Aorta (tissue), 5 donors: ENCODE data around the gene RESF1. TPM values are rescaled to one million over a fixed set of nuclear protein-coding genes. Genes with fewer than 3 reads are reported as not detected.

Experiments used
- ATAC-seq: fragments of 200-7000 bp; cut with Tn5 transposase; one replicate; pipeline ENCODE4 v1.9.1; 2022; ENCODE audit warnings: moderate library complexity; ENCODE audit not compliant: low FRiP score
- DNase-seq, 2 donors: peaks; one replicate each; pipeline ENCODE4 v3.0.0-alpha.2; 2020
- H3K27ac ChIP-seq, 2 donors: one replicate each; pipeline ENCODE4 v1.5.1; 2013; ENCODE audit warnings: low read length in 2 of 2, mild to moderate bottlenecking in 2 of 2, moderate library complexity in 2 of 2, control low read depth in 1 of 2, inconsistent platforms in 1 of 2, low read depth in 1 of 2
- H3K27me3 ChIP-seq, 2 donors: one replicate each; pipeline ENCODE4 v1.6.1; 2013; ENCODE audit warnings: control low read depth in 1 of 2, low read length in 1 of 2, mild to moderate bottlenecking in 1 of 2, moderate library complexity in 1 of 2; ENCODE audit not compliant: insufficient read depth in 2 of 2, control insufficient read depth in 1 of 2
- H3K36me3 ChIP-seq, 2 donors: one replicate each; pipeline ENCODE4 v1.6.1; 2013; ENCODE audit warnings: control low read depth in 1 of 2, low read length in 1 of 2, mild to moderate bottlenecking in 1 of 2; ENCODE audit not compliant: insufficient read depth in 2 of 2, control insufficient read depth in 1 of 2
- H3K4me1 ChIP-seq, 2 donors: one replicate each; pipeline ENCODE4 v1.6.1; 2013; ENCODE audit warnings: low read length in 2 of 2, control low read depth in 1 of 2, mild to moderate bottlenecking in 1 of 2, moderate library complexity in 1 of 2; ENCODE audit not compliant: insufficient read depth in 2 of 2, control insufficient read depth in 1 of 2
- H3K4me3 ChIP-seq, 2 donors: one replicate each; pipeline ENCODE4 v1.5.1; 2013; ENCODE audit warnings: low read length in 2 of 2, control low read depth in 1 of 2, mild to moderate bottlenecking in 1 of 2
- H3K9me3 ChIP-seq: one replicate; pipeline ENCODE4 v1.6.1; 2013; ENCODE audit warnings: mild to moderate bottlenecking, low read length; ENCODE audit not compliant: control insufficient read depth
- WGBS, 2 donors: extraction: QIAGEN DNeasy Blood & Tissue Kit; methylation state at CpG; one replicate each; pipeline ENCODE4 v1.1.7; 2013; 5-methylcytosine and 5-hydroxymethylcytosine counted together
- intact Hi-C, 2 donors: fragments of 100-400 bp; cut with DNase I; formaldehyde crosslinking; loops; one replicate each; pipeline versions ENCODE4 v1.14.2 to v1.15.0; 2022
- long read RNA-seq, 2 donors: library from polyadenylated mRNA; unstranded; transcript quantifications; one replicate each; pipeline ENCODE4 v2.0.0, GENCODE V29; 2020 to 2021
- polyA plus RNA-seq, 2 donors: library from polyadenylated mRNA; stranded (reverse); fragments of 200-250 nt; gene quantifications; one replicate each; pipeline ENCODE4 v1.2.3, GENCODE V29; 2013
- total RNA-seq, 2 donors: library from RNA; stranded (reverse); fragmentation: NEBNext Ultra II Directional; extraction: Animal tissue kit (Norgen Biotek cat#: 25700); gene quantifications; one replicate each; pipeline ENCODE4 v1.2.1, GENCODE V29; 2021
- donor health status: healthy with polysubstance abuse.
- donor health status: Bipolar disorder and iron deficiency.
- donor health status: DM: no; HTN: no; CAD: no.
- donor health status: DM: no; HTN: no; CAD: no.
- donor health status: DM: yes; HTN: yes; CAD: no.

The RESF1 gene
- 10 to 100 TPM; 49.4 to 65.2 TPM for total RNA-seq
- 10 to 100 TPM; 29.9 to 36.2 TPM for polyA plus RNA-seq
- long read RNA-seq, donor 1, partial matches to known transcripts = 20 of 34 reads
- long read RNA-seq, donor 1, other reads (novel, unspliced or antisense) = 13 of 34 reads
- long read RNA-seq, donor 2, full-length matches to known transcripts = 5 of 13 reads
- long read RNA-seq, donor 2, partial matches to known transcripts = 3 of 13 reads
- long read RNA-seq, donor 2, other reads (novel, unspliced or antisense) = 5 of 13 reads

- H3K27me3 ChIP-seq = no peaks in the 10 kb centered on the region
- H3K4me3 ChIP-seq = peak within 1 kb of the TSS; percentile 73 to 86
- 0% methylated on average over 56 to 67 of the region's 67 CpGs for WGBS, 2 donors
- intact Hi-C loops = loop anchor here (2.0 to 10.0 kb wide), 3 partner anchors 224 to 302 kb away; partner anchors contain the start of gene ETFBKMT (in 2 of the 2)
- H3K36me3 ChIP-seq = no peaks in the 10 kb centered on the region
- peak; percentile 94 for DNase-seq
- H3K4me1 ChIP-seq = peaks cover 0 to 4% of the 10 kb centered on the region in 2 donors
- H3K9me3 ChIP-seq = no peaks in the 10 kb centered on the region
- peak; percentile 98 for ATAC-seq
- peak within 1 kb of the TSS; percentile 82 to 84 for H3K27ac ChIP-seq
Observed at GRCh38 chr12:31959161-31959700, at the start of gene RESF1. RESF1 (plus strand) TSS chr12:31959415; CDS start chr12:31980956, 21,541 bp downstream.

GRCh38 chr12:31914927-31915326 is 44.3 kb upstream of the RESF1 start:
- intact Hi-C loops = no loop called here
- no peaks in the 10 kb centered on the region for H3K36me3 ChIP-seq
- 13 to 30% methylated on average over 1 of the region's 1 CpG for WGBS, 2 donors

GRCh38 chr12:31915446-31915845 is 43.8 kb upstream of the RESF1 start:
- no peak overlapping the region for H3K27ac ChIP-seq
- no peaks in the 10 kb centered on the region for H3K4me1 ChIP-seq
- no peak for ATAC-seq
- intact Hi-C loops = no loop called here
- WGBS, 2 donors = 89 to 91% methylated on average over 3 of the region's 3 CpGs
- no peak overlapping the region for H3K4me3 ChIP-seq
- DNase-seq = no peak
- H3K36me3 ChIP-seq = no peaks in the 10 kb centered on the region
- peaks cover 2% of the 10 kb centered on the region for H3K9me3 ChIP-seq
- H3K27me3 ChIP-seq = no peaks in the 10 kb centered on the region

More at GRCh38 chr12:31914927-31915326, 44.3 kb upstream of the RESF1 start:
- H3K4me1 ChIP-seq = no peaks in the 10 kb centered on the region
- DNase-seq (no peak), ATAC-seq (no peak)
- H3K27me3 ChIP-seq = no peaks in the 10 kb centered on the region
- H3K27ac ChIP-seq = no peak overlapping the region
- peaks cover 2% of the 10 kb centered on the region for H3K9me3 ChIP-seq
- H3K4me3 ChIP-seq = no peak overlapping the region

GRCh38 chr12:31922341-31923062 is 36.7 kb upstream of the RESF1 start:
- Histone ChIP-seq H3K27me3 (no peaks in the 10 kb centered on the region), H3K36me3 (no peaks in the 10 kb centered on the region), H3K27ac (no peak overlapping the region), H3K4me3 (no peak overlapping the region), H3K4me1 (no peaks in the 10 kb centered on the region), H3K9me3 (peaks cover 2% of the 10 kb centered on the region)
- intact Hi-C loops = no loop called here
- DNase-seq = no peak
- ATAC-seq = no peak
- WGBS, 2 donors = 89 to 90% methylated on average over 1 of the region's 1 CpG

- H3K4me1 ChIP-seq = no peaks in the 10 kb centered on the region
- 91% methylated on average over 2 of the region's 2 CpGs for WGBS, 2 donors
- H3K27me3 ChIP-seq = no peaks in the 10 kb centered on the region
- H3K4me3 ChIP-seq = no peak overlapping the region
- no peaks in the 10 kb centered on the region for H3K36me3 ChIP-seq
- intact Hi-C loops = no loop called here
- DNase-seq (no peak), ATAC-seq (no peak)
- H3K9me3 ChIP-seq = peaks cover 2% of the 10 kb centered on the region
- H3K27ac ChIP-seq = no peak overlapping the region
Observed at GRCh38 chr12:31923063-31923412, 36.2 kb upstream of the RESF1 start.

GRCh38 chr12:31928246-31929026 is 30.8 kb upstream of the RESF1 start:
- Histone ChIP-seq H3K27ac (no peak overlapping the region), H3K4me3 (no peak overlapping the region), H3K36me3 (no peaks in the 10 kb centered on the region), H3K4me1 (no peaks in the 10 kb centered on the region), H3K9me3 (peaks cover 2% of the 10 kb centered on the region), H3K27me3 (no peaks in the 10 kb centered on the region)
- intact Hi-C loops = no loop called here
- 58 to 68% methylated on average over 8 of the region's 8 CpGs for WGBS, 2 donors
- DNase-seq (no peak), ATAC-seq (no peak)

GRCh38 chr12:31929027-31929526 is 30.1 kb upstream of the RESF1 start:
- no peak for ATAC-seq
- 88 to 90% methylated on average over 5 of the region's 5 CpGs for WGBS, 2 donors
- Histone ChIP-seq H3K27me3 (no peaks in the 10 kb centered on the region), H3K4me1 (no peaks in the 10 kb centered on the region), H3K36me3 (no peaks in the 10 kb centered on the region), H3K27ac (no peak overlapping the region), H3K9me3 (no peaks in the 10 kb centered on the region), H3K4me3 (no peak overlapping the region)
- intact Hi-C loops = no loop called here
- no peak for DNase-seq

GRCh38 chr12:31931796-31932715 is 27.2 kb upstream of the RESF1 start:
- intact Hi-C loops = no loop called here
- H3K36me3 ChIP-seq = no peaks in the 10 kb centered on the region
- DNase-seq (no peak), ATAC-seq (no peak)
- 79 to 87% methylated on average over 7 of the region's 7 CpGs for WGBS, 2 donors
- no peaks in the 10 kb centered on the region for H3K4me1 ChIP-seq
- H3K27ac ChIP-seq = no peak overlapping the region
- H3K27me3 ChIP-seq = no peaks in the 10 kb centered on the region
- no peak overlapping the region for H3K4me3 ChIP-seq
- no peaks in the 10 kb centered on the region for H3K9me3 ChIP-seq
